ENCODE measurements around the gene OARD1.

The OARD1 gene

DNA sequence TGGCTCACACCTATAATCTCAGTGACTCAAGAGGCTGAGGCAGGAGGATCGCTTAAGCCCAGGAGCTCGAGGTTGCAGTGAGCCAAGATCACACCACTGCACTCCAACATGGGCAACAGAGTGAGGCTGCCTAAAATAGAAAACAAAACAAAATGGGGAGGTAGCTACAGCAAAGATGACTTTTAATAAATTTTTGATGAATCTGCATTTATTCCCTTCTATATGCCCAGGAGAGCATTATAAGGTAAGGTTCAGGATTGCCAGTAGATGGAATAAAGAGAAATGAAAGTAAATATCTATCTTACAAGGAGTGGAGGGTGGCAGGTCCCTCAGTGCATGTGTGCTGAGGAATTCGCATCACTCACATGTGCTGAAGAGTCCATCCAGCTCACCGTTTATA lies 57.4 kb downstream of the OARD1 start:
- Histone ChIP-seq H3K27me3 (ENCODE audit: control insufficient read depth in 5 of 5, insufficient read depth in 4 of 5, low read length in 5 of 5) (no peaks in the 10 kb centered on the region), H3K36me3 (ENCODE audit: control insufficient read depth in 5 of 5, insufficient read depth in 5 of 5, low read length in 5 of 5) (no peaks in the 10 kb centered on the region), H3K9me3 (ENCODE audit: control insufficient read depth in 5 of 5, low read length in 5 of 5) (peaks cover 0 to 8% (median 0%) of the 10 kb centered on the region in 5 donors), H3K4me1 (ENCODE audit: control insufficient read depth in 5 of 5, insufficient read depth in 5 of 5, low read length in 5 of 5) (no peaks in the 10 kb centered on the region), H3K4me3 (ENCODE audit: low read depth in 1 of 5, low read length in 5 of 5) (no peak overlapping the region), H3K27ac (ENCODE audit: low read depth, low read length) (no peak overlapping the region), H3K9ac (ENCODE audit: low read length in 5 of 5) (no peak overlapping the region)
